Transverse colon (tissue), 4 donors: ENCODE results near the gene C1orf167.

ENCODE experiments used
- EP300 ChIP-seq: sonication (generic); formaldehyde crosslinking; IDR thresholded peaks from one replicate; pipeline ENCODE4 v1.6.1; 2017; ENCODE audit warnings: antibody characterized with exemption, low read depth
- POLR2A ChIP-seq: fragments of 450-650 bp; IDR thresholded peaks from one replicate; pipeline ENCODE4 v1.6.1; 2016; ENCODE audit warnings: antibody characterized with exemption, mild to moderate bottlenecking, moderate library complexity
- POLR2AphosphoS5 ChIP-seq, 3 donors: sonication (generic); formaldehyde crosslinking; IDR thresholded peaks; one replicate each; pipeline ENCODE4 v1.6.1; 2016; ENCODE audit warnings: antibody characterized with exemption in 3 of 3
- TF ChIP-seq, protein P1 (sequence below), 5 experiments: fragments of 200-600 bp in 3 of 5; fragments of 450-650 bp in 2 of 5; sonication (generic) in 3 of 5; IDR thresholded peaks; 1 replicate in 2 of 5; 2 replicates in 3 of 5; pipeline ENCODE4 v1.5.1; 2016 to 2017; ENCODE audit warnings: antibody characterized with exemption in 5 of 5, inconsistent platforms in 3 of 5, mild to moderate bottlenecking in 2 of 5, moderate library complexity in 1 of 5

DNA sequence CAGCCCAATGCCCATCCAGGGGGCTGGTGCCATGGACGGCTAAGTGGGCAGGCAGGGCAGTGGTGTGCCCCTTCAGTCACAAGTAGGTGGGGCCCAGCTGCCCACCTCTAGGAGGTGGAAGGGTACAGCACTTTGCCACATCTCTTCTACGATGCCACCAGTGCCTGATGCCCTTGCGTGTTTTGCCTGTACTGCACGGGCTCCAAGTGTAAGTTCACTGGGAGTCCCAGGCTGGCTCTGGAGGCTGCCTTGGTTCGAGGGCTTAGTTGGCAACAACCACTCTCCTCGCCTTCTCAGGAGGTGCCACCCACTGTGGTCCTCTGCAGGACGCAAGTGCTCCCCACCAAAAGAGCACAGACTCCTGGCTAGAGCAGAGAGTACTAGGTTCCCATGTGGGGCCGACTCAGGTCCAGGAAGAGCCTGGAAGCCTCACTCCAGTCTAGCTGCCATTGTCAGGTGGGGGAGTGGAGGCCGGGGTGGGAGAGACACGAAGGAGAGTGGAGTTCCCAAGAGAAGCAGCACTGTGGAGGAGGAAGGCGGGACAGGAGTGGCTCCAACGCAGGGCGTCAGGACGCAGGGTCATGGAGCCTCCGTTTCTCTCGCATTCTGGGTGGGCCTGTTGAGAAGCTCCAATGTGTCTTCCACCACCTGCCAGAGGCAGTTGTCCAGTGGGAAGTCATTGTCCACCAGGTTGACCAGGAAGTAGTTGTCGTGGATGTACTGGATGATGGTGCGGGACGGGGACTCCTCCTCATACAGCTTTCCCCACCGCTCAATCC is 28.3 kb downstream of the C1orf167 start:
- TF ChIP-seq, protein P1, sequence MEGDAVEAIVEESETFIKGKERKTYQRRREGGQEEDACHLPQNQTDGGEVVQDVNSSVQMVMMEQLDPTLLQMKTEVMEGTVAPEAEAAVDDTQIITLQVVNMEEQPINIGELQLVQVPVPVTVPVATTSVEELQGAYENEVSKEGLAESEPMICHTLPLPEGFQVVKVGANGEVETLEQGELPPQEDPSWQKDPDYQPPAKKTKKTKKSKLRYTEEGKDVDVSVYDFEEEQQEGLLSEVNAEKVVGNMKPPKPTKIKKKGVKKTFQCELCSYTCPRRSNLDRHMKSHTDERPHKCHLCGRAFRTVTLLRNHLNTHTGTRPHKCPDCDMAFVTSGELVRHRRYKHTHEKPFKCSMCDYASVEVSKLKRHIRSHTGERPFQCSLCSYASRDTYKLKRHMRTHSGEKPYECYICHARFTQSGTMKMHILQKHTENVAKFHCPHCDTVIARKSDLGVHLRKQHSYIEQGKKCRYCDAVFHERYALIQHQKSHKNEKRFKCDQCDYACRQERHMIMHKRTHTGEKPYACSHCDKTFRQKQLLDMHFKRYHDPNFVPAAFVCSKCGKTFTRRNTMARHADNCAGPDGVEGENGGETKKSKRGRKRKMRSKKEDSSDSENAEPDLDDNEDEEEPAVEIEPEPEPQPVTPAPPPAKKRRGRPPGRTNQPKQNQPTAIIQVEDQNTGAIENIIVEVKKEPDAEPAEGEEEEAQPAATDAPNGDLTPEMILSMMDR (IDR thresholded peaks at IDR 0.05), result no peak
- no peak for TF ChIP-seq POLR2AphosphoS5 (IDR thresholded peaks at IDR 0.05)
- no peak for TF ChIP-seq EP300
- no peak for TF ChIP-seq POLR2A
